GM12878 (cell line): Measurements from ENCODE around the gene TPRN. TPM values are rescaled to one million over a fixed set of nuclear protein-coding genes. Genes with fewer than 3 reads are reported as not detected.

Source experiments
- BCLAF1 ChIP-seq: fragments of 450-650 bp; IDR thresholded peaks from 2 replicates; pipeline ENCODE4 v1.6.1; 2017; ENCODE audit warnings: antibody characterized with exemption, mild to moderate bottlenecking, moderate library complexity
- BHLHE40 ChIP-seq, 2 experiments: fragments of 450-650 bp in 1 of 2; IDR thresholded peaks; 2 replicates each; pipeline ENCODE4 v1.6.1; 2011 to 2017; ENCODE audit warnings: low read depth in 2 of 2, borderline replicate concordance in 1 of 2, improper control_type of control experiment in 1 of 2, low read length in 1 of 2, mild to moderate bottlenecking in 1 of 2
- DPF2 ChIP-seq: fragments of 450-650 bp; IDR thresholded peaks from 2 replicates; pipeline ENCODE4 v1.6.1; 2017; ENCODE audit warnings: mild to moderate bottlenecking
- EP300 ChIP-seq, 2 experiments: fragments of 150-350 bp in 1 of 2; IDR thresholded peaks; 2 replicates each; pipeline ENCODE4 v1.6.1; 2011 to 2012; ENCODE audit warnings: low read depth in 2 of 2, low read length in 2 of 2, borderline replicate concordance in 1 of 2, improper control_type of control experiment in 1 of 2, inconsistent platforms in 1 of 2; ENCODE audit not compliant: control insufficient read depth in 1 of 2
- FOXK2 ChIP-seq: fragments of 450-650 bp; IDR thresholded peaks from 2 replicates; pipeline ENCODE4 v1.6.1; 2017; ENCODE audit warnings: mild to moderate bottlenecking, moderate library complexity
- FOXM1 ChIP-seq: IDR thresholded peaks from 2 replicates; pipeline ENCODE4 v1.6.1; 2012; ENCODE audit warnings: low read depth, mild to moderate bottlenecking, inconsistent platforms, low read length, moderate library complexity
- HDGF ChIP-seq: fragments of 450-650 bp; IDR thresholded peaks from 2 replicates; pipeline ENCODE4 v1.6.1; 2016; ENCODE audit warnings: antibody characterized with exemption
- KDM1A ChIP-seq: fragments of 200-600 bp; sonication (generic); IDR thresholded peaks from 2 replicates; pipeline ENCODE4 v1.6.1; 2016; ENCODE audit warnings: borderline replicate concordance
- LARP7 ChIP-seq: fragments of 450-650 bp; IDR thresholded peaks from 2 replicates; pipeline ENCODE4 v1.6.1; 2017; ENCODE audit warnings: mild to moderate bottlenecking
- MXI1 ChIP-seq: fragments of 150-350 bp; IDR thresholded peaks from 2 replicates; pipeline ENCODE4 v1.6.1; 2011; ENCODE audit warnings: low read depth, mild to moderate bottlenecking, inconsistent platforms, low read length, improper control_type of control experiment
- NFYB ChIP-seq: IDR thresholded peaks from 2 replicates; pipeline ENCODE4 v1.6.1; 2011; ENCODE audit warnings: low read depth, mild to moderate bottlenecking, low read length, improper control_type of control experiment, moderate library complexity; ENCODE audit not compliant: insufficient read depth
- PBX3 ChIP-seq: IDR thresholded peaks from 2 replicates; pipeline ENCODE4 v1.6.1; 2011; ENCODE audit warnings: mild to moderate bottlenecking, low read depth, low read length, moderate library complexity; ENCODE audit not compliant: insufficient replicate concordance
- RB1 ChIP-seq: fragments of 450-650 bp; formaldehyde crosslinking; IDR thresholded peaks from 2 replicates; pipeline ENCODE4 v1.6.1; 2017; ENCODE audit warnings: mild to moderate bottlenecking, borderline replicate concordance
- RELB ChIP-seq: fragments of 450-650 bp; IDR thresholded peaks from 2 replicates; pipeline ENCODE4 v1.6.1; 2017; ENCODE audit warnings: low read depth, mild to moderate bottlenecking, moderate library complexity
- RFX5 ChIP-seq: IDR thresholded peaks from 2 replicates; pipeline ENCODE4 v1.6.1; 2011; ENCODE audit warnings: low read depth, low read length, improper control_type of control experiment
- SIX5 ChIP-seq: IDR thresholded peaks from 2 replicates; pipeline ENCODE4 v1.6.1; 2011; ENCODE audit warnings: mild to moderate bottlenecking, low read depth, low read length, moderate library complexity; ENCODE audit not compliant: severe bottlenecking
- SUZ12 ChIP-seq: fragments of 200-600 bp; sonication (generic); IDR thresholded peaks from one replicate; pipeline ENCODE4 v1.6.1; 2018; ENCODE audit warnings: antibody characterized with exemption, mild to moderate bottlenecking; ENCODE audit not compliant: unreplicated experiment
- TARDBP ChIP-seq: IDR thresholded peaks from 2 replicates; pipeline ENCODE4 v1.6.1; 2016; ENCODE audit warnings: borderline replicate concordance
- ZNF592 ChIP-seq: fragments of 450-650 bp; IDR thresholded peaks from 2 replicates; pipeline ENCODE4 v1.6.1; 2017; ENCODE audit warnings: mild to moderate bottlenecking, moderate library complexity
- polyA plus RNA-seq, 11 experiments: library from polyadenylated mRNA; depleted of rRNA in 4 of 11; unstranded in 6 of 11; stranded (reverse) in 5 of 11; fragments of >200 nt; fragmentation: Nextera tagmentation in 4 of 11; fragmentation: Illumina TruSeq in 1 of 11; extraction: Ambion mirVana in 4 of 11; extraction: Trizol in 1 of 11; gene quantifications; 1 replicate in 1 of 11; 2 replicates in 10 of 11; pipeline versions ENCODE4 v1.2.1 to v1.2.3, GENCODE V29; 2011 to 2016; ENCODE audit warnings: inconsistent platforms in 2 of 11, missing spikeins in 2 of 11, low read depth in 1 of 11
- total RNA-seq, 4 experiments: library from RNA; depleted of rRNA in 3 of 4; stranded (reverse); fragments of >200 nt in 3 of 4; fragmentation: Illumina TruSeq in 1 of 4; extraction: Trizol in 1 of 4; gene quantifications; 2 replicates each; pipeline versions ENCODE4 v1.2.1 to v1.2.3, GENCODE V29; 2013 to 2021

TPRN gene
- total and polyA plus RNA-seq, 10 of the 15 experiments (the other 5 are each of a cell fraction or from before 2014, with no cell fraction given): 0.18 to 19.5 (median 3.1) TPM

- TF ChIP-seq RELB (no peak), MXI1 (no peak), FOXK2 (no peak), BCLAF1 (no peak), DPF2 (peak; percentile 57; the same call in 1 of the 2 replicates), LARP7 (peak; percentile 67), SUZ12 (no peak), BHLHE40 (IDR thresholded peaks at IDR 0.05; ENCODE audit: borderline replicate concordance in 1 of 2, low read depth in 2 of 2, low read length in 1 of 2) (peak in 1 of 2 experiments; percentile 34; a peak in 1 of 4 replicates), ZNF592 (0 out of 2 replicates have a peak, but pooled peaks have one; percentile 62), TARDBP (0 out of 2 replicates have a peak, but pooled peaks have one; percentile 41), RB1 (peak; percentile 71; the same call in 1 of the 2 replicates), KDM1A (no peak), NFYB (no peak), EP300 (IDR thresholded peaks at IDR 0.05; ENCODE audit: borderline replicate concordance in 1 of 2, control insufficient read depth in 1 of 2, low read depth in 2 of 2, low read length in 2 of 2) (no peak), PBX3 (no peak), HDGF (peak; percentile 57; the same call in 1 of the 2 replicates), FOXM1 (no peak), SIX5 (no peak), RFX5 (no peak)
These were observed 26.7 kb upstream of the TPRN start, which contains the start of gene RNF224 (continued) for GRCh38 chr9:137227054-137227852.
